ENCODE results near the gene ELOVL1.
"Not testable (repeated sequence)": the region's sequence is repeated elsewhere in the genome, so short reads cannot be mapped to it uniquely, and the experiment has no call there.

Gene ELOVL1

GRCh38 chr1:43367904-43368645, at the start of gene ELOVL1:
Gene ELOVL1 (minus strand): TSS chr1:43368011. CDS start chr1:43365609, 2,402 bp downstream.
- DNase-seq: peak; percentile 72

- DNase-seq: no peak
Observed at GRCh38 chr1:43415901-43416300, 48.1 kb upstream of the ELOVL1 start.

- DNase-seq: no peak
Observed at GRCh38 chr1:43414634-43415223, 46.9 kb upstream of the ELOVL1 start.

GRCh38 chr1:43413426-43413825, 45.6 kb upstream of the ELOVL1 start:
- DNase-seq: not testable (repeated sequence)

- no peak for DNase-seq
Observed at GRCh38 chr1:43410571-43410970, 42.8 kb upstream of the ELOVL1 start.

- no peak for DNase-seq
Observed at GRCh38 chr1:43405876-43406234, 38.0 kb upstream of the ELOVL1 start.

- DNase-seq: no peak
Observed at GRCh38 chr1:43405219-43405875, 37.5 kb upstream of the ELOVL1 start.

- no peak for DNase-seq
Observed at GRCh38 chr1:43404353-43404752, 36.5 kb upstream of the ELOVL1 start.

- DNase-seq: no peak
Observed at GRCh38 chr1:43402089-43402865, 34.5 kb upstream of the ELOVL1 start.

- DNase-seq: not testable (repeated sequence)
Observed at GRCh38 chr1:43400441-43400840, 32.6 kb upstream of the ELOVL1 start.

- DNase-seq: no peak
Observed at GRCh38 chr1:43398227-43398626, 30.4 kb upstream of the ELOVL1 start.

GRCh38 chr1:43396059-43396458, 28.2 kb upstream of the ELOVL1 start:
- DNase-seq: no peak

- no peak for DNase-seq
Observed at GRCh38 chr1:43395523-43395922, 27.7 kb upstream of the ELOVL1 start.

GRCh38 chr1:43392702-43393101, 24.9 kb upstream of the ELOVL1 start:
- no peak for DNase-seq

GRCh38 chr1:43389326-43390313, 21.8 kb upstream of the ELOVL1 start, which contains the start of the genes MED8 and SZT2:
Gene MED8 (minus strand): TSS chr1:43389800. CDS start chr1:43389764, 36 bp downstream.
Gene SZT2 (plus strand): TSS chr1:43389899. CDS start chr1:43389969, 70 bp downstream.
- DNase-seq: peak; percentile 76

- no peak for DNase-seq
Observed at GRCh38 chr1:43388613-43389012, 20.8 kb upstream of the ELOVL1 start.

- DNase-seq: no peak
Observed at GRCh38 chr1:43387976-43388599, 20.3 kb upstream of the ELOVL1 start.

- no peak for DNase-seq
Observed at GRCh38 chr1:43386676-43387075, 18.9 kb upstream of the ELOVL1 start.

- DNase-seq: no peak
Observed at GRCh38 chr1:43383449-43383848, 15.6 kb upstream of the ELOVL1 start.

- DNase-seq: no peak
Observed at GRCh38 chr1:43382027-43382779, 14.4 kb upstream of the ELOVL1 start.

GRCh38 chr1:43381612-43382011, 13.8 kb upstream of the ELOVL1 start:
- no peak for DNase-seq

Measured in NCI-H1417 treated with DMSO at 0.1 percent for 48 hours (cell line).